SK-MEL-5 (cell line): ENCODE measurements around the gene AKAP9. TPM values are rescaled to one million over a fixed set of nuclear protein-coding genes. Genes with fewer than 3 reads are reported as not detected.
"Not testable (repeated sequence)": the region's sequence is repeated elsewhere in the genome, so short reads cannot be mapped to it uniquely, and the experiment has no call there.

Experiments used
- DNase-seq: peaks from one replicate; pipeline ENCODE4 v3.0.0-alpha.2; 2016; ENCODE audit warnings: low read depth, low spot score
- in situ Hi-C: cut with HindIII; loops from 2 replicates; pipeline ENCODE4 v1.10.0; 2016; ENCODE audit warnings: low sequenced_read_pairs, high pct_unique_total_duplicates, low pct_unique_long_range_greater_than_20kb
- total RNA-seq: library from RNA; depleted of rRNA; stranded (reverse); fragments of >200 nt; shearing (Covaris generic); gene quantifications from 2 replicates; pipeline ENCODE4 v1.2.3, GENCODE V29; 2014

Gene AKAP9
- total RNA-seq, 1 experiment from 2014 or later, result 42.0 TPM

DNA sequence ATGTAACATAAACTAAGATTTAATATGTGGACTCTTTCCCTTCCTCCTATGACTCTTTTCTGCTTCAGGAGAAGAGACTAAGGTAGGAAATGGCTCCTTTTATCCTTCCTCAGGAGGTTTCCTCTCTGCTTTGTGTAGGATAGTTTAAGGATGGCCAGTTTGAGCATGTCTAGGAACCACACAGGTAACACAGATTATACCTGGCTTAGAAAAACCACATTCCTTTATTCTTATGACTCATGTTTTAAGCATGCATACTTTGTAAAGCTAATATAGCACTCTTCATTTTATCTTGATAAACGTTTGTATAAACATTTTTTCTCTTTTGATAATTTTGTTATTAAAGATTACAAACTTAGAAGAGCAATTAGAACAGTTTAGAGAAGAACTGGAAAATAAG, 135.8 kb downstream of the AKAP9 start:
- in situ Hi-C loops, result no loop called here
- no peak for DNase-seq

DNA sequence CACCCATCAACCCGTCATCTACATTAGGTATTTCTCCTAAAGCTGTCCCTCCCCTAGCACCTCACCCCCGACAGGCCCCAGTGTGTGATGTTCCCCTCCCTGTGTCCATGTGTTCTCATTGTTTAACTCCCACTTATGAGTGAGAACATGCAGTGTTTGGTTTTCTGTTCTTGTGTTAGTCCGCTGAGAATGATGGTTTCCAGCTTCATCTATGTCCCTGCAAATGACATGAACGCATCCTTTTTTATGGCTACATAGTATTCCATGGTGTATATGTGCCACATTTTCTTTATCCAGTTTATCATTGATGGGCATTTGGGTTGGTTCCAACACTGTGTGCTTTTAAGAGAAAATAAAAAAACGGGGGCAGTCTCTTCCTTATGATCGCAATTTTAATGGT, 143.3 kb downstream of the AKAP9 start:
- not testable (repeated sequence) for DNase-seq

DNA sequence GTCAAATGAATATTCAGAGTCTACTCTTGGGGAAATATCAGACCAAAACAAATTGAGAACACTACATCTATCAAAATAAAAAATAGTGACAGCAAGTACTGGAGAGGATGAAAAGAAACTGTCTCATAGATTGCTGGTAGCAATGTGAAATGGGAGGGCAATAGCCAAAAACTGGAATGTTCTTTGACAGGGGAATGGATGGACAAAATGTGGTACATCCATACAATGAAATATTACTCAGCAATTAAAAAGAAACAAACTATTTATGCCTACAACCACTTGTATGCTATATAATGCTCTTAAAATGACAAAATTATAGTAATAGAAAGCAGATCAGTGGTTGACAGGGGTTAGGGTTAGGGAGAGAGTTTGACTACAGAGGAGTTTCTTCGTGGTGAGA, 147.6 kb downstream of the AKAP9 start:
- in situ Hi-C loops, result no loop called here
- no peak for DNase-seq

More for the DNA sequence above, 143.3 kb downstream of the AKAP9 start:
- in situ Hi-C loops, result not testable (repeated sequence)

DNA sequence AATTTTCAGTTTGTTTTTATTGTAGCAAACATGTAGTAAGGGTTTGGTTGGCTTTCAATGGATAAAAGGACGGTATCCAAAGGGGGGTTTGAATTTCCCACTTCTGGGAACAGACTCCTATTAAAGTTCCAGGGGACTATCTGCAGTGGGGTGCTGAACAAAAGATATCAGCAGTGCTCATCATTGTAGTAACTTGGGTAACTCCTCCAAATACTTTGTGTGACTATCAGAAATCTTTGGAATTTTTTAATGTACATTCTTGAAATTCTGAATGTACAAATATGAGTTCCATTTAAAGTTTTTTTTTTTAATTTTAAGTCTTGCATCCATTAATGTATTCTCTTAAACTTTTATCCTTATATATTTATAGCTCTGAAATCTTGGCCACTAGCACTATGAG, 151.5 kb downstream of the AKAP9 start:
- no peak for DNase-seq
- in situ Hi-C loops, result no loop called here

DNA sequence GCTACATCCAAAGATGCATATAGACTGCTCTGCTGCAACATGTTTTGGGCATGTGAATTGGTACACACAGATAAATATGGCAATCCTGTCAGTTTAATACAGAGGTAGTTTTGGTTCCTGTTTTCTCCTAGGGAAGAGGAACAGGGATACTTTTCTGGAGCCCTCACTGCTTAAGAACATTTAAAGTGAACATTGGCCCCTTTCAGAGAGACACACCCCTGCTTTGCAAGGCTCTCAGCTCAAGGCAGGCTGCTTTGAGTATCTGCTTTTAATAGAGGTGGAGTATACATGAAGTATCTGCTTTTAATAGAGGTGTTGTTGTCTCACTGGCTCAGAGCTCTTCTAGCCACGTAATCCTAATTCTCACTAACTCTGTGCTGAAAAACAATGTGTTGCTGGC, 154.7 kb downstream of the AKAP9 start:
- DNase-seq, result no peak
- in situ Hi-C loops, result no loop called here

DNA sequence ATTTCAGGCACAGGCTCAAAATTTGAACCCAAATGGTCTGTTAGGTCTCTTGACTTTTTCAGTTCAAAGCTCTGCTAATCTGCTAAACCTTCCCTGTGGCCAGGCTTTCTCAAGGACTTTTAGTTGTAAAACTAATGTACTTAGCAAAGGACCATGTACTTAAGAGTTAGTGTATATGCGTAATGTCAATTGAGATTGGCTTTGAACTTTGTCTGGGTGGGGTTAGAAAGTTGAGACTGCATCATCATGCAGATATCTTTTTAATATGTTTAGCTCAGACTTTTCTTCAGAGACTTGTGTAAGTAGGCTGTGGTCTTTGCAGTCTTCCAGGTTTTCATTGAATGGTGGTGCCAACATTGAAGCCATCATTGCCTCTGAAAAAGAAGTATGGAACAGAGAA, 159.9 kb downstream of the AKAP9 start:
- in situ Hi-C loops, result no loop called here
- DNase-seq, result no peak

DNA sequence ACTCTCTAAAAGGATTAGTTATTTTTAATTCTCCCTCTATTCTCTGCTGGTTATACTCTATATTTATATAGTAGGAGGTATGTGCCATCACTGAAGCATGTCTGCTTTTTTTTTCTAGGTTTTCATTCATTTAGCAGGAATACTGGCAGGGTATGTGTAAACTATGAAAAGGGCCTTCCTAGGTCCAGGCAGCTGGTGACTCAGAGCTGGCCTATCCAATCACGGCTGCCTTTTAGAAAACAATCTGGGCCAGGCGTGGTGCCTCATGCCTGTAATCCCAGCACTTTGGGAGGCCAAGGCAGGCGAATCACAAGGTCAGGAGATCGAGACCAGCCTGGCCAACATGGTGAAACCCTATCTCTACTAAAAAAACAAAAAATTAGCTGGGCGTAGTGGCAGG, 162.2 kb downstream of the AKAP9 start:
- DNase-seq, in situ Hi-C loops: not testable (repeated sequence)

DNA sequence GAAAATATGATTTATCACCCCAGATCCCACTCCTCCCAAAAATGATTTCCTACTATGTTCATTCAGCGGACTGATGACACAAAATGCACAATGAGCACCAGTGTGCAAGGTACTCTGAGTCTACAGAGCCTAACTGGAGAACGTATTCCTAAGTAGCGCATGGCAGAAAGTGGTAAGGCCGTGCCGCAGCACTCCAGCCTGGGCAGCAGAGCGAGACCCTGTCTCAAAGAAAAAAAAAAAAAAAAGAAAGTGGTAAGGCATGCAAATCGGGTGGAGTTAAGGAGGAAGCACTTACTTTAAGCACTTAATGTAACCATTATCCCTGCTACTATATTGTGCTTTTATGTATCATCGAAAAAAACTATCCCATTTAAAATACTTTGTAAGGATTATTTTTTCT, 168.2 kb downstream of the AKAP9 start:
- no peak for DNase-seq
- in situ Hi-C loops, result no loop called here

DNA sequence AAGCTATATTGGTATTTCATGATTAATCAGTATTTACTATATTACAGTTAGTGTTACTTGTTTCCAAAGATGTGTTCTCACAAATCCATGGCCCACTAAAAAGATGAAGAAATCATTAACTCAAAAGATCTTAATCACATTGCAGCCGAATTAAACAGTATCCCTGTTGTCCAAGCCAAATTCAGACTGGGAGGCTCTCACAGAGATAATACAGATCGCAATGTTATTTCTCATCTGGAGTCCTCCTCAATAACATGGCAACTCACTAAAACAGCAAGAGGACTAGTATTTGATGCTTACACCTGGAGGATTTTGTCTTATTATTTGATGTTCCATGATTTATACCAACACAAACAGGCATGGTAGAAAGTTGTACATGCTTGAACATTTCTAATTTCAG, 170.2 kb downstream of the AKAP9 start:
- no peak for DNase-seq
- in situ Hi-C loops, result no loop called here

DNA sequence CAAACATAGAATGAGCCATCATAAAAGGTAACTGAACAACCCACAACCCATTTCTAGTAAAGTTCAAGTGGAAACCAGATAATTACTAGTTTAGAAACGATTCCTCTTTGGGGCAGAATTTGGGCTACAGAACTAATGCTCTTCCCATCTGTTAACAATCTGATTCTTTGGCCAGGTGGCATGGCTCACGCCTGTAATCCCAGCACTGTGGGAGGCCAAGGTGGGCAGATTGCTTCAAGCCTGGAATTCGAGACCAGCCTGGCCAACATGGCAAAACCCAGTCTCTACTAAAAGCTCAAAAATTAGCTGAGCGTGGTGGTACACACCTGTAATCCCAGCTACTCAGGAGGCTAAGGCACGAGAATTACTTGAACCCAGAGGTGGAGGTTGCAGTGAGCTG, 175.2 kb downstream of the AKAP9 start:
- in situ Hi-C loops, result no loop called here
- DNase-seq, result no peak

DNA sequence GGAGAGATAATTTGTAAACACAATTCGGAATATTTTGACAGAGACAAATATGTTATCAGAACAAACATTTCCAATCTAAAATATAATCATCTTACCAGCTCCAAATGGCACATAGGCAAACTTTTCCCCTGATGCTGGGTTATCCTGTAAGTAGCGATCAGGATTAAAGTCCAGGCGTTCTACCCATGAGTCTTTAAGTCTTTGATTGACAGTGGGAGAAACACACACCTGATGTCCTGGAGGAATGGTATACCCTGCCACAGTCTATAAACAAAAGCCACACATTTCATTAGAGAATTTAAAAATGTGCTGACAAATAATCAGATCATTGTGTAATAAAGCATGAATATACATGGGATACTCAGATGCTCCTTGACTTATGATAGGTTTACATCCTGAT, 176.3 kb downstream of the AKAP9 start:
- no peak for DNase-seq
- in situ Hi-C loops, result no loop called here

DNA sequence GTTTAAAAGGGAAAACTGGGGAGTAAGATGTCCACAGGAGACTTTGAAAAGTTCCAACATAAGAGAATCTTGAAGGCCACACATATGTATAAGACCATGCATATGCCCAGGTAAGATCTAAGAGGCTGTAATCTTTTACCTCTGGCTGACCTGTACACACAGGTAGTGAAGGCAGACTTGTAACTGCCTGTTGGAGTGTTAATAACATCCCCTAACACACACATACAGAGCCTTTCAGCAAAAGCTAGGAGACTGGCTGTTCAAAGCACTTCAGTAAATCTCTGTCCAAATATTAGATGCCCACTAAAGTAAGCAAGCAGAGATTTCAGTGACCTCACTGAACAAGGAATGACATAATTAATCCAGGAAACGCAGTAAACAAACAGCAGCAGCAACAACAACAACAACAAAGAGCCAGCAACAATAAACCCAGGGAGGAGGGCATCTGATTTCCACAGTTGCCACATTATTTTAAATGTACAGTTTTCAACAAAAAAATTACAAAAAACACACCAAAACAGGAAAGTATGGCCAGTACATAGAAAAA, 178.6 kb downstream of the AKAP9 start:
- in situ Hi-C loops, result no loop called here
- DNase-seq, result no peak

DNA sequence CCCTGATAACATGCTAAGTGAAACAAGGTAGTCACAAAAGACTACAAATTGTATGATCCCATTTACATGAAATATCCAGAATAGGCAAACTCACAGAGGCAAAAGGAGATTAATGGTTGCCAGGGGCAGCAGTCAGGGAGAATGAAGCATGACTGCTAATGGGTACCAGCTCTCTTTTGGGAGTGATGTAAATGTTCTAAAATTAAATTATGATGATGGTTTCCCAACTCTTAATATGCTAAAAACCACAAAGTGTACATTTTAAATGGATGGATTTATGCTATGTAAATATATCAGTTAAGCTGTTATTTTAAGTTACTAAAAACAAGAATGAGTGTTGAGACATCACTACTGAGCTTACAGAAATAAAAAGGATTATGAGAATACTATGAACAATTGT, 181.0 kb downstream of the AKAP9 start:
- in situ Hi-C loops, result no loop called here
- DNase-seq, result no peak

DNA sequence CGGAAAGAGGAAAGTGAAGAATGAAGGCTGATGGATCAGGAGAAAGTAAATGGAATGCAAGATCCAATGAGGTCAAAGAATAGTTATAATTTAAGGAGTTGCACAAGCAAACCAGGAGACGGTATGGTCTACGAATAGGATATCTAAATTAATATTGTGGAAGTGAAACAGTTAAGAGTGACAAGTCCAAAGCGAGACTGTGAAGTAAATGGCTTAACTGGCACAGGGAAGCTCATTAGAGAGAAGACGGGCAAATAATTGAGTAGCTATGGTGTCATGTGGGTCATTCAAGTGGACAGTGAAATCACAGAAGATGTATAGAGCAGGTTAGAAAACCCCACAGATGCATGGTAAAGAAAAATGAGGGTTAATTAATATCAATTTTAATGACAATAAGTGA, 190.4 kb downstream of the AKAP9 start:
- DNase-seq, result no peak

DNA sequence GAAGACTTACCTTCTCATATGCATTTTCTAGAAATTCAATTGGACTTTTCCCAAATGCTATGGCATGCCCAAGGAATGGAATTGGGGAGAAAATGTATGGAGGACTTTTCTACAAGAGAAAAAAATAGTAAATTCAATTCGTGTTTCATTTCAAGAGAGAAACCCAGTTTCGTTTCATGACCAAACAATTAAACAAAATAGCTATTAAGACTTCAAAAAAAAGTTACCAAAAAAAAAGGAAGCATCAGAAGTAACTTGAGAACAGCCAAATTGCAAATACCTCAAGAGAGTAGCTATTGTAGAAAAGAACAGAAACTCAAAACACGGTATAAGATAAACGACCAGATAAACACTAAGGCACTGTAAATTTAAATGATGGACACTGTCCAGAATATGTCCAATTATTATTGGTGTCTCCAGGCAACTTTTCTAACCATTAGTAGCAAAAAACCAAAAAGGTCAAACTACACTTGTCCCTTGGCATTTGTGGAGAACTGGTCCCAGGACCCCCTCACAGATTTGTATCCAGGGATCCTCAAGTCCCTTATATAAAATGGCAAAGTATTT, 191.2 kb downstream of the AKAP9 start:
- in situ Hi-C loops, result no loop called here
- no peak for DNase-seq

More for the DNA sequence above, 190.4 kb downstream of the AKAP9 start:
- in situ Hi-C loops, result no loop called here

DNA sequence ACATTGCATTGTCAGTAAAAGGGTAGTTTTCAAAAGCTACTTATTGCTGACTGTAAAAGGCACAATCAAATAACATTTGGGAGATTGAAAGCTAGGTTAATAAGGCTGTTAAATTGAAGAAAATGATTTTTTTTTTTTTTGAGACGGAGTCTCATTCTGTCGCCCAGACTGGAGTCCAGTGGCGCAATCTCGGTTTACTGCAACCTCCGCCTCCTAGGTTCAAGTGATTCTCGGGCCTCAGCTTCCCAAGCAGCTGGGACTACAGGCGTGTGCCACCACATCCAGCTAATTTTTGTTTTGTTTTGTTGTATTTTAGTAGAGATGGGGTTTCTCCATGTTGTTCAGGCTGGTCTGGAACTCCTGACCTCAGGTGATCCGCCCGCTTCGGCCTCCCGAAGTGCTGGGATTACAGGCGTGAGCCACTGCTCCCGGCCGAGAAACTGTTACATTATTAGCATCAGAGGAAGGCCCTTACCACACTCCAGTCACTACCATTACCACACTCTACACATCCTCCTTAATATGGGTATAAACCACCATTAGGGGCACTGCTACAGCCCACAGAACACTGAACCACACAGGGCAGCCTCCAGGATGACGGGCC, 192.6 kb downstream of the AKAP9 start:
- in situ Hi-C loops, result no loop called here
- no peak for DNase-seq

DNA sequence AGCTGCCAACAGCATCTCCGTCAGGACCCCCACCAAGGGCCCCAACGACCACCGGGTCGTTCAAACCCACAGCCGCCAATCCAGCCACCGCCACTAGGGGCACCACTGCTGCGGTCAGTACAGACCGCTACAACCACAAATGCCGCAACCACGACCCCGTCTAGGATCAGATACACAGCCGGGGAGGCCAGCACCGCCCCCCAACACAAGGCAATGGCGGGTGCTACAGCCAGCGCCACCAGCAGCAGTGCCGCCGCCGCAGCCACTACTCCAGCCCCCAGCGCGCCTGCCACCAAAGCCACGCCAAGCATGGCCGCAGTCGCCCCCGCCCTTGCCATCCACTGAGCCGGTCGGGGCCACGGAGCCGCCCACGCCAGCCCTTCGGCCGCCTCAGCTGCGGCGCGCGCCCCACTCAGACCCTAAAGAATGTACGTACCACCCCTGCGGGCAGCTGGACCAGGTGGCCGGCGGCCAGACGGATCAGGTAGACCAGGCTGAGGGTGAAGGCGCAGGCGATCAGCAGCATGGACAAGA, 193.1 kb downstream of the AKAP9 start:
- in situ Hi-C loops, result no loop called here
- DNase-seq, result peak; percentile 74

DNA sequence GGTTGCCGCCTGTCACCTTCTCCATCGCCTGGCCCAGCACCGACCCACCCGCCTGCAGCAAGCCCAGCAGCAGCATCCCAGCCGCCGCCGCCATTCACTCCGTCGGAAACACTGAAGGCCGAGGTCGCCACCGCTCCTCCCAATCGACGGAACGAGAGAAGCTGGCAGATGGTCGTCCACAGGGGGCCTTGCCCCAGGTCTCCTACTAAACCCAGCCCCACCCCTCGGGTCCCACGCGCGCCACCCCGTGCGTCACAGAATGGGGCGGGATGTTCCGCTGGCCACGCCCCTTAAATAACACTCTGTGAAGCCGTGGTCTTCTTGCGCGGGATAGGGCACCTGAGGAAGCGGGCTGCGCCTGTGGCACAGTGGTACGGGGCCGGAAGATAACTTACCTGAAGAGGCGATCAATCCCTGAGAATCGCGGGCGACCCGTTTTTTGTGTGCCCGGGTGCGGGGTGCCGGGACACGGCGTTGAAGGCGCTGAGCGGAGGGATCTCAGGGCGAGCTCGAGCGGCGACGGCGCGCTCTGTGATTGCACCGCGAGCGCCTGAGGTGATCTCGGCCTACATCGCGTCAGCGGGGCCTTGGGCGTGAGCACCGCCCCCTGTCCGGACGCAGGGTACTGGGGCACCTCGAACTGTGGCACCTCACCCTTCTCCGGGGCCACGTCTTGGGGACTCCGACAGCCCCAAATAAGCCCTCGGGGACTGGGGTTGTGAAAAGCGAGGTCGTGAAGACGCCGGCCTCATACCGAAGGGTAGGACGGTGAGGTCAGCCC, 193.8 kb downstream of the AKAP9 start, which contains the start of gene CYP51A1:
TSS of gene CYP51A1 (minus strand) at position 207 of the 781 bp plus-strand sequence. CDS start at position 94, 113 bp downstream.
- DNase-seq, result peak; percentile 92
- in situ Hi-C loops, result no loop called here
